Fibroblast of skin of abdomen (primary cell): ENCODE measurements around the gene RSRC1.
"Not testable (repeated sequence)": the region's sequence is repeated elsewhere in the genome, so short reads cannot be mapped to it uniquely, and the experiment has no call there.

Experiments used
- DNase-seq: peaks from one replicate; pipeline ENCODE4 v3.0.0-alpha.2; 2013

Gene RSRC1

GRCh38 chr3:158479051-158479450 lies 369.2 kb downstream of the RSRC1 start:
- DNase-seq = no peak

DNA sequence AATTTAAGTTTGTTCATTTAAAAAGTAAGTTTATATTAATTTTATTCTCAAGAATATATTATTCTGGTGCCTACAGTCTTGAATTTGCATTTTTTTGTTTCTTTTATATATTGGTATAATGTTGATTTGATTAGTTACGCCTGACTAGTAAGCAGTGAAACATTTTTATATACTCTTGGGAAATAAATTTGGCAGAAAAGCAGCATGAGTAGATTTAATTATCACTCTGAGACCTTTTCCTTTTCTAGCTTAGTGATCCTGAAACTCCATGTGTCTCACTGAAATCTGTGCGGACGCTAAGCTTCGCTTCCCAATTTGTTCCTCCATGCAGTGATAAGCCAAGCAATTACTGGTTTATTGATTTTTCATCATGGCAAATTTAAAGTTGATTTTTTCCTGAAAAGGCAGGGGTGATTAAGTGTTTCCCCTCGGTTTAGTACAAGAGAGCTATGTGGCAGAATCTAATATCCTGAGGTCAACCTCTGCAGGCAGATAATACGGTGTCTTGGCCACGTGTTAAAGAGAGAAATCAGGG lies 373.9 kb downstream of the RSRC1 start:
- peak; percentile 25 for DNase-seq

DNA sequence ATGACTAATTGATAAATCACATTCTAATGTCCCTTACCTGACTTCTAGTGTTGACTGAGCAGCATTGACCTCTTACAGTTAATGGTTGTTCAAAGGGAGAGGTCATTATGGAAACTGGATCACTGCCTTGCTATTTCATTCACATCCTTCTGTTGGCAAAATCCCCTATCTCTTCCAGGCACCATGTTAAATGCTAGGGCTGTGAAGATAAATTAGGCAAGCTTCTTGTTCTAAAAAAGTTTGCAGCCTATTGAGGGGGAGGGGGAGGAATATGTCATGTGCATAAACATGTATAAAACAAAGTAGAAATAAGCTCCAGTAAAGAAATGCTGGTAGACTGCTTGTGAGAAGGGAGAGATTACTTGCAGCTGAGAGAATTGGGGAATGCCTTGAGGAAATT lies 376.3 kb downstream of the RSRC1 start:
- peak; percentile 9 for DNase-seq

GRCh38 chr3:158488670-158489069 lies 378.8 kb downstream of the RSRC1 start:
- no peak for DNase-seq

GRCh38 chr3:158489181-158489580 lies 379.3 kb downstream of the RSRC1 start:
- DNase-seq = no peak

- DNase-seq = no peak
These were observed 382.1 kb downstream of the RSRC1 start for GRCh38 chr3:158491968-158492367.

GRCh38 chr3:158492685-158493084 lies 382.8 kb downstream of the RSRC1 start:
- no peak for DNase-seq

DNA sequence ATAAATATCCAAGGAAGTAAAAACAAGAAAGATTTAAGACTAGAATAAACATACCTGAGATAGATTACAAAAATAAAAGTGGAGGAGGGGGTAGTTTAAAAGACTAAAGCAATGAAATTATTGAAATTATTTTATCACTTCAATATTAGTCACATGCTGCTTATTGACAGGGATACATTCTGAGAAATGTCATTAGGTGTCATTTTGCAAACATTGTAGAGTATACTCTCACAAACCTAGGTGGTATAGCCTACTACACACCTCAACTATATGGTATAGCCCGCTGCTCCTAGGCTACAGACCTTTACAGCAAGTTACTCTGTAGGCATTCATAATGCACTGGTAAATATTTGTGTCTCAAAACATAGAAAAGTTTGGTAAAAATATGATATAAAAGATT lies 384.0 kb downstream of the RSRC1 start:
- DNase-seq = no peak

DNA sequence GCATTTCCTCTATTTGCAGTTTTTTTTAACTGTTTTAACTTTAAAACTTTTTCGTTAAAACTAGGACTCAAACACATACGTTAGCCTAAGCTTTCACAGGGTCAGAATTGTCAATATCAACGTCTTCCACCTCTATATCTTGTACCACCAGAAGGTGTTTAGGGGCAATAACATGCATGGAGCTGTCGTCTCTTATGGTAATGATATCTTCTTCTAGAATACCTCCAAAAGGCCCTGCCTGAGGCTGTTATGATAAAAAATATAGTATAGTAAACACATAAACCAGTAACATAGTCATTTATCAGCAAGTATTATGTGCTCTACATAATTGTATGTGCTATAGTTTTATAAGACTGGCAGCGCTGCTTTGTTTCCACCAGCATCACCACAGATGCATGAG lies 384.8 kb downstream of the RSRC1 start:
- no peak for DNase-seq

DNA sequence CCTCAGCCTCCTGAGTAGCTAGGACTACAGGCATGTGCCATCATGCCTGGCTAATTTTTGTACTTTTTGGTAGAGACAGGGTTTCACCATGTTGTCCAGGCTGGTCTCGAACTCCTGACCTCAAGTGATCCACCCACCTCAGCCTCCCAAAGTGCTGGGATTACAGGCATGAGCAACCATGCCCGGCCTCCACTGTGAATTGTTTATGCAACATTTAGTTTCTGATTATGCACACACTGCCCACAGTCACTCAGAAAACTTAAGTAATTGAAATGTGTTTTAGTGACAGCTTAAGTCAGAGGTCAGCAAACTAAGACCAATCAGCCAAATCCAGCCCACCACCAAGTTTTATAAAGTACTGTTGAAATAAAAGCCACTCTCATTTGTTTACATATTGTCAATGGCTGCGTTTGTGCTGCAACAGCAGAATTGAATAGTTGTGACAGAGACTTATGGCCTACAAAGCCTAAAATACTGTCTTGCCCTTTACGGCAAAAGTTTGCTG lies 385.6 kb downstream of the RSRC1 start:
- DNase-seq = not testable (repeated sequence)

DNA sequence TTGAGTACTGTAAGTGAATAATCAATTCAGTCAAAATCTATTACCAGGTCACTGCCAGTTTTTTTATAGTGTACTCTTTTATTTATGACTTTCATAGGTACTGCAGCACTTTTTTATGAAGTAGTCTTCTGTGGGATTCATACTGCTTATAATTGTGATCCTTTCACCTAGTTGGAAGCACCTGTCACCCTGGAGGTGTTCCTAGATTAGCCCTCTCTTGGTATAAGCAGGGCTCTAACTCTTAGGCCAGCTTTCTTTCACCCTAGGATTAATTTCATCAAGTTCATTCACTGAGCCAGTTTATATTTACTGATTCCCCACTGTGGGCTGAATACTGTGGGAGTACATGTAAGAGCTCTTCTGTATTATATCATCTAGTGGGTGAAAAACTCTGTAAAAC lies 395.2 kb downstream of the RSRC1 start:
- no peak for DNase-seq

DNA sequence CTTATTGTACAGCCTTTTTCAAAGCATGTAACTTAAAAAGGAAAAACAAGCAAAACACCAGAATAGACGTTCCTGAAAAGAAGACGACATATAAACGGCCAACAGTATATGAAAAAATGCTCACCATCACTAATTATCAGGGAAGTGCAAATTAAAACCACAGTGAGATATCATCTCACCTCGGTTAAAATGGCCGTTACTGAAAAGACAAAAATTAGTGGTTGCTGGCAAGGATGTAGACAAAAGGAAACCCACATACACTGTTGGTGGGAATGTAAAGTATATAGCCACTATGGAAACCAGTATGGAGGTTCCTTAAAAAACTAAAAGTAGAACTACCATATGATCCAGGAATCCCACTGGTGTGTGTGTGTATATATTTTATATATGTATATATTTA lies 396.6 kb downstream of the RSRC1 start:
- no peak for DNase-seq

DNA sequence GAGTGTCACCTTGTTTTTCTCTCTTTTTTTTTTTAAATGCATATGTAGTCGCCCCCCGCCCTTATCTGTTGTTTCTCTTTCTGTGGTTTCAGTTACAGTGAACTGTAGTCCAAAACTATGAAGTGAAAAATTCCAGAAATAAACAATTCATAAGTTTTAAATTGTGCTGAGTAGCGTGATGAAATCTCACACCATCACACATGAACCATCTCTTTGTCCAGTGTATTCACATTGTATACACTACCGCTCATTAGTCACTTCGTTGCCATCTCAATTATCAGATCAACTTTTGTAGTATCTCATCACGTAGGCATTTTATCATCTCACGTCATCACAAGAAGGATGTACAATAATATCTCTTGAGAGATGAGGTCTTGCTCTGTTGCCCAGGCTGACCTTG lies 398.6 kb downstream of the RSRC1 start:
- peak; percentile 13 for DNase-seq

DNA sequence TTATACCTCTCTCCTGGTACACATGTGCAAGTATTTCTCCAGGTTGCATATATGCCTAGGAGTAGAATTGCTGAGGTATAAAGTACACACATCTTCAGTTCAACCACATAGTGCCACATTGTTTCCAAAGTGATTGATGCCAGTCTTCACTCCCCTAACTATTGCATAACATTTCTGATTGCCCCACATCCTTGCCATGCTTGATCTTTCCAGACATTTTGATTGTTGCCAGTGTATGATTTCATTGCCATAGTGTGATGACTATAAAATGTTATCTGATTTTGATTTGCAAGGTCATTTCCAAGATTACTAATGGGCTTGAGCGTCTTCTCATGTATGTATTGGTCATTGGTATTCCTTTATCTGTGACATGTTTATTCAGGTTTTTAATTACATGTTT lies 400.0 kb downstream of the RSRC1 start:
- no peak for DNase-seq

DNA sequence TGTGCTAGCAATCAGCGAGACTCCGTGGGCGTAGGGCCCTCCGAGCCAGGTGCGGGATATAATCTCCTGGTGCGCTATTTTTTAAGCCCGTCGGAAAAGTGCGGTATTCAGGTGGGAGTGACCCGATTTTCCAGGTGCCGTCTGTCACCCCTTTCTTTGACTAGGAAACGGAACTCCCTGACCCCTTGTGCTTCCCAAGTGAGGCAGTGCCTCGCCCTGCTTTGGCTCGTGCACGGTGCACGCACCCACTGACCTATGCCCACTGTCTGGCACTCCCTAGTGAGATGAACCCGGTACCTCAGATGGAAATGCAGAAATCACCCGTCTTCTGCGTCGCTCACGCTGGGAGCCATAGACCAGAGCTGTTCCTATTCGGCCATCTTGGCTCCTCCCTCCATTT lies 406.8 kb downstream of the RSRC1 start:
- DNase-seq = not testable (repeated sequence)

GRCh38 chr3:158519776-158520175 lies 409.9 kb downstream of the RSRC1 start:
- DNase-seq = no peak

GRCh38 chr3:158520433-158520832 lies 410.5 kb downstream of the RSRC1 start:
- peak; percentile 47 for DNase-seq

- peak; percentile 72 for DNase-seq
These were observed 412.6 kb downstream of the RSRC1 start for GRCh38 chr3:158522221-158523136.

DNA sequence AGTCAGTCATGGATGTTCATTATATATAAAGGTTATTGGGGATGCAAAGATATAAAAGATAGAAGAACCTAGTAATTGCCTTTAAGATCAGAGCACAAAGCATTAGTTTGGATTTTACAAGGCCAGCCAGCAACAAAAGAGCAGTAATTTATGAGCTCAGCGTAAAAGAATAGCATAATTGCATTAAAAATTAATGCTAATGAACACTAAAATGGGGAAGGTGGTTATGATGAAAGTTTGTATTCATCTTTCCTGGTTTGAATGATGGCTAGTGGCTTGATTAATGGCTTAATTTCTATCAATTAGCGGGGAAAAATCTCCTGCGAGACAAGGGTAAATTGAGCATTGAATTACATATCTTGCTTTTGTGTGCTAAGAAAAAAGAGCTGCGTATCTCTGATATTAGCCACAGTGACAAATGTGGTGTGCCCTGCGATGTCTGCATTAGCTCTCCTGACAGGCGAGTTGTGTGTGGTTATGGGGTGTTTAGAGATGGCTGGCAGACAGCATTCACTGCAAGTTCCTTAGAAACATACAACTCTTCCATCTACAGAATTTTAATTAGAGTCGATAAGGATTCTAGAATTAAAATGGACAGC lies 418.3 kb downstream of the RSRC1 start:
- no peak for DNase-seq

DNA sequence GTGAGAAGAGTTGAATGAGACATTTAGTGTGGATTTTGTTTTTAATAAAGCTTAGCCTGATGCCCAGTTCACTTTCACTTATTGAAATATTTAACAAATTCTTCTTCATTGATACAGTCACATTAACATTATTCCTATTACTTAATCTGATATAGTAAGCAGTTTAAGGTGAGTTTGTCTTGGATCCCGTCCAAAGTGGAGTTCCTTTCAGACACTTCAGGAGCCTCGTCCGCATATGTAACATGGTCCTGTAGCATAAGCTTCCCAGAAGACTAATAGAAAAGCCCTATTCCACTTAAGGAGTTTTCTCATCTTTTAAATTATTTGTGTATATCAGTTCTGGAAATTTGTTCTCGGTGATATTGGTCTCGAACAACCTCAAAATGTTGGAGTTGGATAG lies 421.4 kb downstream of the RSRC1 start:
- no peak for DNase-seq

- peak; percentile 52 for DNase-seq
These were observed 422.3 kb downstream of the RSRC1 start for GRCh38 chr3:158532099-158532734.

DNA sequence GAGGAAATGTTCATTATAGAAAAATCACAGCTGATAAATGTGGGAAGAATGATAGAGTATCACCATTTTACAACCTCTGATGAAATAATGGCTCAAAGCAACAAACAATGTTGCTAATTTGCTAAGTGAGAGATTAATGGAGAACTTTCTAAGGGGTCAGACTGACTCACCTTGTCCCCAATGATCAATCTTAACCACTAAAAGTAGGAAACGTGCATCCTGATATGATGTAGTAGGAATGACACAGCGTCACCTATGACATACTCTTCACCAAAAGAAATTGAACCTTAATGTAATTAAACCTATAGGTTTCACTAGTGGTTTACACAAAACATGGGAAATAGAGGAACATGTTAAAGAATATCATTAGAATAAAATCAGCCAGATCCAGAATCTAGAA lies 426.0 kb downstream of the RSRC1 start:
- no peak for DNase-seq

- DNase-seq = peak; percentile 50
These were observed 429.6 kb downstream of the RSRC1 start for GRCh38 chr3:158539414-158540014.
